Measurements from ENCODE around the gene TPRN.

The TPRN gene

DNA sequence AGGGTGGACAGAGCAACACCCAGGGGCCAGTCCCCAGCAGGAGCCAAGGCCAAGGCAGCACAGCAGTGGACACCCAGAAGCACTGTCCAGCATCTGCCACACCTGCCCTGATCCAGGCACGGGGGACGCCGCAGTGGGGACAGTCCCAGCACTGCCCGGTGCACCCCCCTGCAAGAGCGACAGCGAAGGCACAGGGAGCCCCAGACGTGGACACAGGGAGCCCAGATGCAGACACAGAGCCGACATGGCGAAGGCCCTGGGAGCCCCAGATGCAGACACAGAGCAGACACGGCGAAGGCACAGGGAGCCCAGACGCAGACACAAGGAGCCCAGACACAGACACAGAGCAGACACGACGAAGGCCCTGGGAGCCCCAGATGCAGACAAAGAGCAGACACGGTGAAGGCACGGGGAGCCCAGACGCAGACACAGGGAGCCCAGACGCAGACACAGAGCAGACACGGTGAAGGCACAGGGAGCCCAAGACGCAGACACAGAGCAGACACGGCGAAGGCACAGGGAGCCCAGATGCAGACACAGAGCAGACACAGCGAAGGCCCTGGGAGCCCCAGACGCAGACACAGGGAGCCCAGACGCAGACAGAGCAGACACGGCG lies 16.5 kb downstream of the TPRN start:
- DNase-seq (ENCODE audit: low read depth): no peak
- H3K4me3 ChIP-seq (ENCODE audit: low read length): no peak overlapping the region
- TF ChIP-seq, protein P1, sequence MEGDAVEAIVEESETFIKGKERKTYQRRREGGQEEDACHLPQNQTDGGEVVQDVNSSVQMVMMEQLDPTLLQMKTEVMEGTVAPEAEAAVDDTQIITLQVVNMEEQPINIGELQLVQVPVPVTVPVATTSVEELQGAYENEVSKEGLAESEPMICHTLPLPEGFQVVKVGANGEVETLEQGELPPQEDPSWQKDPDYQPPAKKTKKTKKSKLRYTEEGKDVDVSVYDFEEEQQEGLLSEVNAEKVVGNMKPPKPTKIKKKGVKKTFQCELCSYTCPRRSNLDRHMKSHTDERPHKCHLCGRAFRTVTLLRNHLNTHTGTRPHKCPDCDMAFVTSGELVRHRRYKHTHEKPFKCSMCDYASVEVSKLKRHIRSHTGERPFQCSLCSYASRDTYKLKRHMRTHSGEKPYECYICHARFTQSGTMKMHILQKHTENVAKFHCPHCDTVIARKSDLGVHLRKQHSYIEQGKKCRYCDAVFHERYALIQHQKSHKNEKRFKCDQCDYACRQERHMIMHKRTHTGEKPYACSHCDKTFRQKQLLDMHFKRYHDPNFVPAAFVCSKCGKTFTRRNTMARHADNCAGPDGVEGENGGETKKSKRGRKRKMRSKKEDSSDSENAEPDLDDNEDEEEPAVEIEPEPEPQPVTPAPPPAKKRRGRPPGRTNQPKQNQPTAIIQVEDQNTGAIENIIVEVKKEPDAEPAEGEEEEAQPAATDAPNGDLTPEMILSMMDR (IDR thresholded peaks at IDR 0.05; ENCODE audit: insufficient read depth, low read depth, low read length, missing control alignments): no peak

DNA sequence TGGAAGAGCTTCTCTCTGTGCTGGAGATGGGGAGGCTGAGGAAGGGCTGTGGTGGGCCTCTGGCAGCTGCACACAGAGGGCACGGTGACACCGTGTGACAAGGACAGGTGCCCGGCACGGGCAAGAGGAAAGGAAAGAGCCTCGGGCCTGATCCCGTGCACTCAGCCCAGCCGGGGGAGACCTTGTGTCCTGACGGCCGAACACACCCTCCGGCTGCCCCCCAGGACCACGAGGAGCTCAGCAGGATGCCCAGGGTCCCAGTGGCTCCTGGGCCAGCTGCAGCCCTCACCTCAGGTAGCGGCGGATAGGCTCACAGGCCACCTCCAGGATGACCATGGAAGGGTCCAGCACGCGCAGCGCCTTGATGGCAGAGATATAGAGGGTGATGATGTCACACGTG lies 17.7 kb downstream of the TPRN start:
- TF ChIP-seq, protein P1 (IDR thresholded peaks at IDR 0.05; ENCODE audit: insufficient read depth, low read depth, low read length, missing control alignments): no peak
- no peak for DNase-seq (ENCODE audit: low read depth)
- no peak overlapping the region for H3K4me3 ChIP-seq (ENCODE audit: low read length)

DNA sequence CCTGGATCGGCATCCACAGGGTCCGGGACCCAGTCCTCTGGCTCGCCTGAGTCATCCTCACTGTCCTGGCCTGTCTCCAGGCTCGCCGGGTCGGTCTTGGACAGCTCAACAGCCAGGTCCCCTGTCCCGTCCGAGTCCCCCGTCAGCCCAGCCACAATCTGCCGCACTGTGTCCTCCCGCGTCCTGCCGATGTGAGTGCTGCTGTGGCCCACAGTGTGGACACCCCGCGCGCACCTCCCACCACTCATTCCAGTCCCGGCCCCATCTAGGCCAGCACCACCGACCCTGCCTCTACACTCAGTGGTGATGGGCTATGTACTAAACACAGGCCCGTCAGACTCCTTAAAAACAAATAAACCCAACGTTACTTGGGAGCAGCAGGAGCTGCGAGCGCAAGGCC lies 18.9 kb downstream of the TPRN start:
- H3K4me3 ChIP-seq (ENCODE audit: low read length): no peak overlapping the region
- DNase-seq (ENCODE audit: low read depth): no peak
- TF ChIP-seq, protein P1 (IDR thresholded peaks at IDR 0.05; ENCODE audit: insufficient read depth, low read depth, low read length, missing control alignments): no peak

DNA sequence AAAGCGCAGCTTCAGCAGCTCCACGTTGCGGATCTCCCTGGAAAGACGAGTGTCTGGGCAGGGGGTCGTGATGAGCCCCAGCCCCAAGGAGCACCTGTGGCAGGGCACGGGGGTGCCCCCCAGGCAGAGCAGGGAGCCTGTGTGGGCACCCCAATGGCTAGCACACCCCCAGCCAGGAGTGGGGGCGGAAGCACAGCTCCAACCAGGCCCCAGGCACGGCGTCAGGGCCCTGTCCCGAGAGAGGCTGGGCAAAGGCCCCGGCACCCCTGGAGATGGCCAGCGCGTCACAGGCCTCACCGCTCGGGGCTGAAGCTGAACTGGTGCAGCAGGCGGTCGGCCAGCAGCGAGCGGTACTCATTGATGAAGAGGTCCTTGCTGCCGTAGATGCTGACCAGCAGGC lies 20.1 kb downstream of the TPRN start:
- TF ChIP-seq, protein P1 (IDR thresholded peaks at IDR 0.05; ENCODE audit: insufficient read depth, low read depth, low read length, missing control alignments): no peak
- DNase-seq (ENCODE audit: low read depth): no peak
- H3K4me3 ChIP-seq (ENCODE audit: low read length): no peak overlapping the region

DNA sequence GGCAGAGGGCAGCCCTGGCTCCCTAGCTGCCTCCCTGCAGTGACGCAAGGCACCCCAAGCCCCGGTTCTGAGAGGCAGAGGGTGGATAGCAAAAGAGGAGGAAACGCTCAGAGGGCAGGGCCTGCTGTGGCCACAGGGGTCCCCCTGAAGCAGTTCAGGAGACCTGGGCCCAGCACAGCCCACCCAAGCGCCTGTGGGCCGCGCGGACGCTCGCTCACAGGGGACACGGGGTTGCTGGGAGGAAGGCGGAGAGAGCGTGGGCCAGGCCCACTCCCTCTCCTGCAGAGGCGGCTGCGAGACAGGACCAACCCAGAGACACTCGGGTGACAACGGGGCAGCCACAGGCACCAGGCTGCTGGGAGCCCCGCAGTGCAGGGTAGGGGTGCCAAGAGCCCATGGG lies 20.8 kb downstream of the TPRN start:
- H3K4me3 ChIP-seq (ENCODE audit: low read length): no peak overlapping the region
- TF ChIP-seq, protein P1 (IDR thresholded peaks at IDR 0.05; ENCODE audit: insufficient read depth, low read depth, low read length, missing control alignments): no peak
- no peak for DNase-seq (ENCODE audit: low read depth)

DNA sequence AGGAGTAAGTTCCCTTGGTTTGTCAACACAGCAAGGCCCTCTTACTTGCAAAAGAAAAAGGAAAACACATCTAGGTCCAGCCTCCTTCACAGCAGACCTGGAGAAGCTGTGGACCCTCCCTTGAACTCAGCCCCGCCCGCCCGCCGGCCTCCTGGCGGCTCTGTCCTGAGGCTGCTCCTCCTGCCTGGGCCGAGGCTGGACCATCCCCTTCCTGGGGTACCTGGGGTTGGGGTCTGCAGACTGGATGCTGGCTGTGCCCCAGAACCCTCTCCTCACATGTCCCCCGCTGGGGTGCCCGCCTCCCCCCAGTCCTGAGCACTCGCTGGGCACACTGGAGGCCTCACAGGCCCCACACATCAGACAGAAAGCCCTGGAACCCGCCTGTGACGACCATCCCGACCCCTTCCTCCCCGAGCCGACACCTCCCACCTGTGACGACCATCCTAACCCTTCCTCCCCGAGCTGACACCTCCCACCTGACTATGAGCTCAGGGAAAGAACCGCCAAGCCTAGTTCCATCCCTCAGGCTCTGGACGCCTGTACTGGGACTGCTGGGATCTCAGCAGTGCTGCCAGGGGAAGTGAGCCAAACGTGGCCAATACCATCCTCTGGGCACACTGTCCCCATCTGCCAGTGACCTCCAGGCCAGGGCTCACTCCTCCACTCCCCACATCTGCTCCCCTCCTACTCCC lies 21.5 kb downstream of the TPRN start:
- no peak overlapping the region for H3K4me3 ChIP-seq (ENCODE audit: low read length)
- no peak for DNase-seq (ENCODE audit: low read depth)
- TF ChIP-seq, protein P1 (IDR thresholded peaks at IDR 0.05; ENCODE audit: insufficient read depth, low read depth, low read length, missing control alignments): no peak
